Small intestine (tissue), 7 donors: Measurements from ENCODE around the gene DSCAML1. TPM values are rescaled to one million over a fixed set of nuclear protein-coding genes. Genes with fewer than 3 reads are reported as not detected.

Source experiments
- DNase-seq, 2 donors: peaks; one replicate each; pipeline versions ENCODE4 v3.0.0 to v3.0.0-alpha.2; 2013
- FAIRE-seq: peaks from 2 replicates; lab custom pipeline; 2012; peaks lifted over from hg19 to GRCh38; lab: Jason Lieb, UNC
- H3K27ac ChIP-seq, 3 donors: one replicate each; pipeline ENCODE4 v1.5.1; 2013; ENCODE audit warnings: low read length in 2 of 3, mild to moderate bottlenecking in 2 of 3, control low read depth in 1 of 3, inconsistent platforms in 1 of 3, low read depth in 1 of 3, moderate library complexity in 1 of 3
- H3K27me3 ChIP-seq, 3 donors: one replicate each; pipeline ENCODE4 v1.6.1; 2013; ENCODE audit warnings: low read length in 3 of 3, inconsistent platforms in 1 of 3; ENCODE audit not compliant: control insufficient read depth in 3 of 3, insufficient read depth in 3 of 3
- H3K36me3 ChIP-seq, 3 donors: one replicate each; pipeline ENCODE4 v1.6.1; 2013; ENCODE audit warnings: low read length in 3 of 3, inconsistent platforms in 1 of 3, low read depth in 1 of 3, mild to moderate bottlenecking in 1 of 3, moderate library complexity in 1 of 3; ENCODE audit not compliant: control insufficient read depth in 3 of 3, insufficient read depth in 2 of 3
- H3K4me1 ChIP-seq, 3 donors: one replicate each; pipeline ENCODE4 v1.6.1; 2013; ENCODE audit warnings: low read length in 2 of 3, inconsistent platforms in 1 of 3, low read depth in 1 of 3, mild to moderate bottlenecking in 1 of 3, moderate library complexity in 1 of 3; ENCODE audit not compliant: control insufficient read depth in 3 of 3, insufficient read depth in 2 of 3
- H3K4me3 ChIP-seq, 3 donors: one replicate each; pipeline ENCODE4 v1.5.1; 2013; ENCODE audit warnings: low read length in 3 of 3, control low read depth in 1 of 3, inconsistent platforms in 1 of 3, low read depth in 1 of 3, mild to moderate bottlenecking in 1 of 3, moderate library complexity in 1 of 3
- H3K9me3 ChIP-seq, 2 donors: one replicate each; pipeline ENCODE4 v1.6.1; 2013; ENCODE audit warnings: low read depth in 1 of 2, low read length in 1 of 2; ENCODE audit not compliant: control insufficient read depth in 2 of 2, insufficient read depth in 1 of 2
- WGBS, 3 donors: extraction: QIAGEN DNeasy Blood & Tissue Kit; methylation state at CpG; one replicate each; pipeline ENCODE4 v1.1.7; 2013; 5-methylcytosine and 5-hydroxymethylcytosine counted together
- polyA plus RNA-seq, 4 donors: library from polyadenylated mRNA; stranded (reverse) in 3 of 4; unstranded in 1 of 4; fragments of 200-250 nt in 3 of 4; fragments of 120-200 nt in 1 of 4; gene quantifications; one replicate each; pipeline versions ENCODE4 v1.2.1 to v1.2.3, GENCODE V29; 2013
- donor health status: healthy with polysubstance abuse.
- donor health status: control.
- donor health status: control.
- donor health status: Bipolar disorder and iron deficiency.
- donor health status: healthy.

Gene DSCAML1
- polyA plus RNA-seq, 4 donors: under 0.01 to 3.3 (median 0.22) TPM; not detected in 1

DNA sequence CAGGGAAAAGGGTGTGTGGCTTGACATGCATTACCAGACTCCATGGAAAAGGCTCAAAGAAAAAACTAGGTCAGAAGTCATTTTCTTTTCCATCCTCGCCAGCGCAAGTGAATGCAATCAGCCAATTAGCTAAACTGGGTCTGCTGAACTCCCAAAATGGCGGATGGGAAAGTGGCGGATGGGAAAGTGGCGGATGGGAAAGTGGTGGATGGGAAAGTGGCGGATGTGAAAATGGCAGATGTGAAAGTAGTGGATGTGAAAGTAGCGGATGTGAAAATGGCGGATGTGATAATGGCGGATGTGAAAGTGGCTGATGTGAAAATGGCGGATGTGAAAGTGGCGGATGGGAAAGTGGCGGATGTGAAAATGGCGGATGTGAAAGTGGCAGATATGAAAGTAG, 311.0 kb downstream of the DSCAML1 start:
- FAIRE-seq (no peak), DNase-seq (no peak)
- Histone ChIP-seq H3K4me3 (no peak overlapping the region), H3K27me3 (no peaks in the 10 kb centered on the region), H3K27ac (no peak overlapping the region), H3K36me3 (peaks cover 0 to 3% (median 0%) of the 10 kb centered on the region in 3 donors), H3K9me3 (no peaks in the 10 kb centered on the region), H3K4me1 (no peaks in the 10 kb centered on the region)
- 96 to 98% (median 97%) methylated on average over 13 of the region's 13 CpGs for WGBS, 3 donors

DNA sequence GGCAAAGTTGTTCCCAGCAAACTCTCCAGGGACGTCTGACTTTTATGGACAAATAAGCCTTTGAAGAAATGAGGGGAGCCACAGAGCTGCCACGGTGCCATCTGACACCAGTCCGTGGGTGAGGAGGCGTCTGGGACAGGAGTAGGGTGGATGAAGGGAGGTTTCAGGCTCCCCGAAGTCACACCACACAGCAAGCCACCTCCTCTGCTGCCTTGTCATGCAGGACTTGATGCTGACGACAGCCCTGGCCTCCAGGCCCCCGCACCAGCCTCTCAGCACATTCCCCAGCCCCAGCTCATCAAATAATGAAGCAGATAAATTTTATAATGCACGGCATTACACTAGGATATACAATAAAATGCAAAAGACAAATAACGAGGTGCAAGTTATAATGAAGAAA, 312.9 kb downstream of the DSCAML1 start:
- FAIRE-seq (no peak), DNase-seq (no peak)

DNA sequence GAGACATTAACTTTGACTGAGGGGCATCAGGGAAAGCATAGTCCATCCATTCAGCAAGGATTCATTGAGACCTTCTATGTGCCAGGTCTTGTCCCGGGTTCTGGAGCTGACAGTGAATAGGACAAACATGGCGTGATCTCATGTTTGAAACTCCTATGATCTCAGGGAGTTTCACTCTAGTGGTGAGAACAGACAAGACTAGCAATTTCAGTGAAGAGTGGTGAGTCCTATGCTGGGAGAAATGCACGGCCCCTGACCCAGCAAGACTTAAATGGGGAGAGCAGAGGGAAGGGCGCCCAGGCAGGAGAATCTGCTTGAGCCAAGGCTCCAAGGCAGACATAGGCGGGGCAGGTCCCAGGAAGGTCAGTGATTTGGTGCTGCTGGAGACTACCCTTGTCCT, 313.6 kb downstream of the DSCAML1 start:
- FAIRE-seq: no peak
- DNase-seq: no peak
- Histone ChIP-seq H3K4me1 (peaks cover 0 to 5% (median 0%) of the 10 kb centered on the region in 3 donors), H3K9me3 (no peaks in the 10 kb centered on the region), H3K4me3 (no peak overlapping the region), H3K27me3 (no peaks in the 10 kb centered on the region), H3K36me3 (peaks cover 0 to 3% (median 0%) of the 10 kb centered on the region in 3 donors), H3K27ac (no peak overlapping the region)
- 78 to 85% (median 82%) methylated on average over 5 of the region's 5 CpGs for WGBS, 3 donors

More for the DNA sequence above, 312.9 kb downstream of the DSCAML1 start:
- no peaks in the 10 kb centered on the region for H3K27me3 ChIP-seq
- H3K4me1 ChIP-seq: no peaks in the 10 kb centered on the region
- H3K36me3 ChIP-seq: peaks cover 0 to 3% (median 0%) of the 10 kb centered on the region in 3 donors
- H3K27ac ChIP-seq: no peak overlapping the region
- no peaks in the 10 kb centered on the region for H3K9me3 ChIP-seq
- 62 to 67% (median 66%) methylated on average over 9 of the region's 9 CpGs for WGBS, 3 donors
- H3K4me3 ChIP-seq: no peak overlapping the region

DNA sequence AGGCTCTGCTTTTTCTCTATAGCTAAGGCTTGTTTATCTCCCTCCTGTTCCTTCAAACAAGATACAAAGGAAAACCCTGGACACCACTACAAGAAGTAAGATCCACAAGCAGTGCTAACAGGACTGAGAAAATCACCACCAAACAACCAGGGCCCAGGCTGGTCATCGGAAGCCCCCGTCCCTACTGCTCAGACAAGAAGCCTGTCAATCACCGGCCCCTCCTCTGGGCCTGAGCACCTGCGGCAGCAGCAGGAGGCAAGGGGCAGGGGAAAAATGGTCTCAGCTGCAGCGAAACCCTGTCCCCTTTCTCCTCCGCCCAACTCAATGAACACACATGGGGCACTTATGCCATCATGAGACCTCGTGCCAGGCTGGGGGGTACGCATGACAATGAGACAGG, 314.1 kb downstream of the DSCAML1 start:
- H3K4me3 ChIP-seq: no peak overlapping the region
- H3K4me1 ChIP-seq: peaks cover 0 to 9% (median 0%) of the 10 kb centered on the region in 3 donors
- 85 to 91% (median 87%) methylated on average over 8 of the region's 8 CpGs for WGBS, 3 donors
- H3K27me3 ChIP-seq: no peaks in the 10 kb centered on the region
- no peak overlapping the region for H3K27ac ChIP-seq
- FAIRE-seq: no peak
- no peak for DNase-seq
- H3K9me3 ChIP-seq: no peaks in the 10 kb centered on the region
- H3K36me3 ChIP-seq: peaks cover 0 to 3% (median 0%) of the 10 kb centered on the region in 3 donors

DNA sequence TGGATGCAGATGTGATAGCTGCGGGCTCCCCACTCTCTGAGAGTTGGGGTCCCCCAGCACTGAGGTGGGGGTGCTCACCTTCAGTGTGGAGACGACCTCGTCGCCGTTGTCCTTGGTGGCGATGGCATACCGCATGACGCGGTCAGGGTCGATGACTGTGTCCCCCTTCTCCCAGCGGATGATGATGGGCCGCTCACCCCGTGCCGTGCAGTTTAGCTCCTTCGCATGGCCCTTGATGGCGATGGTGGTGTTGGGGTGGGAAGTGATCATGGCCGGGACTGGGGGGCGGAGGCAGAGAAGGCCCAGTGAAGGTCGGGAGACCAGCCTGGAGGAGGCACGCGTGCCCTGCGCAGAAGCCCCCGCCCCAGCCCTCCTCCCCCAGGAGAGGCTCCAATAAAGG, 315.1 kb downstream of the DSCAML1 start:
- H3K4me3 ChIP-seq: no peak overlapping the region
- H3K4me1 ChIP-seq: peaks cover 0 to 9% (median 0%) of the 10 kb centered on the region in 3 donors
- H3K36me3 ChIP-seq: peaks cover 0 to 3% (median 0%) of the 10 kb centered on the region in 3 donors
- H3K27ac ChIP-seq: no peak overlapping the region
- WGBS, 3 donors: 90 to 95% (median 93%) methylated on average over 17 to 23 of the region's 23 CpGs
- no peaks in the 10 kb centered on the region for H3K9me3 ChIP-seq
- FAIRE-seq (no peak), DNase-seq (no peak)
- H3K27me3 ChIP-seq: no peaks in the 10 kb centered on the region

DNA sequence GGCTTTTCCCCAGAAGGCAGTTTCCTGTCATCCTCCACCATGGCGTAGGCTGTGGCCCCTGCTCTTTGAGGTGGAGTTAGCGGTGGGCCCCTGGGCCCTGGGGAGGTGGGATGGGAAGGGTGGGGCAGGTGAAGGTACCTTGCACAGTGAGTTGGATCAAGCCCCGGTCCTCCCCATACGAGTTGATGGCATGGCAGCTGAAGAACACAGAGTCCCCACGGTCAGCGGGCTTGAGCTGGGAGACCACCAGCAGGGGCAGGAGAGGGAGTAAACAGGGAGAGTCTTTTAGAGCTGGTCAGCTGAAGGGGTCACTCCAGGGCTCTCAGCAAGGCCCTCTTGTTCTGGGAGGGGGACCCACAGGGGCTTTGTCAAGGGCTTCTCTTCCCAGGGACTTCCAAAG, 316.0 kb downstream of the DSCAML1 start:
- Histone ChIP-seq H3K27me3 (no peaks in the 10 kb centered on the region), H3K27ac (no peak overlapping the region), H3K36me3 (peaks cover 0 to 3% (median 0%) of the 10 kb centered on the region in 3 donors), H3K4me1 (peaks cover 0 to 9% (median 0%) of the 10 kb centered on the region in 3 donors), H3K4me3 (no peak overlapping the region), H3K9me3 (no peaks in the 10 kb centered on the region)
- no peak for FAIRE-seq
- DNase-seq: no peak
- 88 to 95% (median 91%) methylated on average over 6 of the region's 6 CpGs for WGBS, 3 donors

DNA sequence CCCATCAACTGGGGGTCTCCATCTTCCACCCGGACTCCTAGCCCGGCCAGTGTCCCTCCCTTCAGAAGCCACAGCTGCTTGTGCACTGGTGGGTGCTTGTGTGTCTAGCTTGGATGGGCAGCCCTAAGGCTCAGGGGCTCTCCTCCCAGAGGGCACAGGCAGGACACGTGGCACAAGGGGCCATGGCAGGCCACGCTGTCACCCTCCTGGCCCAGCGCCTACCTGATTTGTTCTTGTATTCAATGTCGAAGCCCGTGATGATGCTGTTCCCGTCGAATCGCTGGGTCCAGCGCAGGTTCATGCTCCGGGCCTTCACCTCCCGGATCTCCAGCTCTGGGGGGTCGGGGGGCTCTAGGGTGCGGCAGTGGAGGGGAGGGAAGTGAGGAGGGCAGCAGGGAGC, 316.8 kb downstream of the DSCAML1 start:
- Histone ChIP-seq H3K36me3 (peaks cover 0 to 3% (median 0%) of the 10 kb centered on the region in 3 donors), H3K9me3 (no peaks in the 10 kb centered on the region), H3K4me3 (no peak overlapping the region), H3K27ac (no peak overlapping the region), H3K27me3 (no peaks in the 10 kb centered on the region), H3K4me1 (peaks cover 0 to 9% (median 0%) of the 10 kb centered on the region in 3 donors)
- FAIRE-seq (no peak), DNase-seq (no peak)
- WGBS, 3 donors: 87 to 94% (median 91%) methylated on average over 15 of the region's 15 CpGs

DNA sequence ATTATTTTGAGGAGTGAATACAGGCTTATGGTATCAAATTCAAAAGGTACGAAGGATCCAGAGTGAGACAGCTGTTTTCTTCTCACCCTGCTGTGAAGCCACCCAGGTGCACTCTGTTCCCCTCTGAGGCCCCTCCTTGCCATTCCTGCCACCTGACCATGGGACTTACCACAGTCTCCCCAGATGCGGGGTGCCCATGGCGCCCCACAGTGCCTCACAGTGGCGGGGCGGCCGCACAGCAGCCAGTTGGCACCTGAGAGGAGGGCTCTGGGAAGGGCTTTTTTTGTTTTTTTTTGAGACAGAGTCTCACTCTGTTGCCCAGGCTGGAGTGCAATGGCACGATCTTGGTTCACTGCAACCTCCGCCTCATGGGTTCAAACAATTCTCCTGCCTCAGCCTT, 317.6 kb downstream of the DSCAML1 start:
- Histone ChIP-seq H3K36me3 (peaks cover 0 to 3% (median 0%) of the 10 kb centered on the region in 3 donors), H3K9me3 (no peaks in the 10 kb centered on the region), H3K27me3 (no peaks in the 10 kb centered on the region), H3K4me1 (peaks cover 0 to 9% (median 0%) of the 10 kb centered on the region in 3 donors), H3K27ac (no peak overlapping the region), H3K4me3 (no peak overlapping the region)
- FAIRE-seq (no peak), DNase-seq (no peak)
- 64 to 85% (median 80%) methylated on average over 8 of the region's 8 CpGs for WGBS, 3 donors

DNA sequence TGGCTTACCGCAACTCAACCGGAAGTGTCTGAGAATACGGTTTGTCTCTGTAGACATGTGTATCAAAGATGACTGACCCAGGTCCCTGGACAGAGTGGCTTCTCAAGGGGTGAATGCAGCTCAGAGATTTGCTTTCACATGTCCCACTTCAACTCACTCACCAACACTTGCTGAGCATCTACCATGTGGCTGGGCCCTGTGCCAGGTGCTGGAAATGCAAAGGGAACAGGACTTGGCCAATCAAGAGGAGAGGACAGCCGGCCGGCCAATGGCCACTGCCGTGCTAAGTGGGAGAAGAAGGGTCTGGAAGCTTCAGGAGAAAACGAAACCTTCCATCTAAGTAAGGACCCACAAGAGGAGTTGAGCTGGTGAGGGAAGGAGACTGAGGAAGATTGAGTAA, 318.1 kb downstream of the DSCAML1 start:
- no peaks in the 10 kb centered on the region for H3K27me3 ChIP-seq
- FAIRE-seq: no peak
- H3K9me3 ChIP-seq: no peaks in the 10 kb centered on the region
- no peak for DNase-seq
- 75 to 89% (median 87%) methylated on average over 7 of the region's 7 CpGs for WGBS, 3 donors
- no peak overlapping the region for H3K27ac ChIP-seq
- H3K4me3 ChIP-seq: no peak overlapping the region
- peaks cover 0 to 3% (median 0%) of the 10 kb centered on the region in 3 donors for H3K36me3 ChIP-seq
- peaks cover 0 to 9% (median 0%) of the 10 kb centered on the region in 3 donors for H3K4me1 ChIP-seq
